ENCODE data around the gene HIPK2.
"Not testable (repeated sequence)": the region's sequence is repeated elsewhere in the genome, so short reads cannot be mapped to it uniquely, and the experiment has no call there.

Gene HIPK2

GRCh38 chr7:139571651-139572050 is 206.1 kb downstream of the HIPK2 start:
- no peak for DNase-seq (ENCODE audit: low spot score)
- no peak for FAIRE-seq

- FAIRE-seq: no peak
Measured at GRCh38 chr7:139571190-139571589, 206.6 kb downstream of the HIPK2 start.

GRCh38 chr7:139570626-139571025 is 207.2 kb downstream of the HIPK2 start:
- DNase-seq (ENCODE audit: low spot score): no peak
- no peak for FAIRE-seq

More at GRCh38 chr7:139571190-139571589, 206.6 kb downstream of the HIPK2 start:
- DNase-seq (ENCODE audit: low spot score): no peak

GRCh38 chr7:139570119-139570518 is 207.7 kb downstream of the HIPK2 start:
- DNase-seq (ENCODE audit: low spot score) (no peak), FAIRE-seq (no peak)

GRCh38 chr7:139568813-139569490 is 208.8 kb downstream of the HIPK2 start:
- DNase-seq (ENCODE audit: low spot score) (no peak), FAIRE-seq (no peak)

GRCh38 chr7:139568346-139568675 is 209.5 kb downstream of the HIPK2 start:
- DNase-seq (ENCODE audit: low spot score) (no peak), FAIRE-seq (no peak)

- no peak for FAIRE-seq
- no peak for DNase-seq (ENCODE audit: low spot score)
Measured at GRCh38 chr7:139567647-139568345, 210.0 kb downstream of the HIPK2 start.

GRCh38 chr7:139566736-139567646 is 210.8 kb downstream of the HIPK2 start:
- no peak for DNase-seq (ENCODE audit: low spot score)
- FAIRE-seq: no peak

GRCh38 chr7:139566075-139566474 is 211.7 kb downstream of the HIPK2 start:
- no peak for FAIRE-seq

GRCh38 chr7:139563856-139564255 is 213.9 kb downstream of the HIPK2 start:
- no peak for FAIRE-seq

More at GRCh38 chr7:139566075-139566474, 211.7 kb downstream of the HIPK2 start:
- DNase-seq (ENCODE audit: low spot score): no peak

GRCh38 chr7:139562961-139563565 is 214.7 kb downstream of the HIPK2 start:
- FAIRE-seq: no peak
- no peak for DNase-seq (ENCODE audit: low spot score)

More at GRCh38 chr7:139563856-139564255, 213.9 kb downstream of the HIPK2 start:
- no peak for DNase-seq (ENCODE audit: low spot score)

GRCh38 chr7:139562491-139562890 is 215.3 kb downstream of the HIPK2 start:
- FAIRE-seq: no peak
- no peak for DNase-seq (ENCODE audit: low spot score)

GRCh38 chr7:139560678-139561077 is 217.1 kb downstream of the HIPK2 start:
- no peak for FAIRE-seq
- DNase-seq (ENCODE audit: low spot score): no peak

- DNase-seq (ENCODE audit: low spot score) (no peak), FAIRE-seq (no peak)
Measured at GRCh38 chr7:139560199-139560598, 217.6 kb downstream of the HIPK2 start.

- no peak for DNase-seq (ENCODE audit: low spot score)
- no peak for FAIRE-seq
Measured at GRCh38 chr7:139559364-139560105, 218.3 kb downstream of the HIPK2 start.

- FAIRE-seq: no peak
Measured at GRCh38 chr7:139557857-139558581, 219.8 kb downstream of the HIPK2 start.

GRCh38 chr7:139553991-139554700 is 223.7 kb downstream of the HIPK2 start:
- DNase-seq (ENCODE audit: low spot score); FAIRE-seq: not testable (repeated sequence)

More at GRCh38 chr7:139557857-139558581, 219.8 kb downstream of the HIPK2 start:
- DNase-seq (ENCODE audit: low spot score): no peak

GRCh38 chr7:139548302-139549028 is 229.3 kb downstream of the HIPK2 start:
- no peak for FAIRE-seq
- no peak for DNase-seq (ENCODE audit: low spot score)

GRCh38 chr7:139544645-139545044 is 233.2 kb downstream of the HIPK2 start:
- no peak for DNase-seq (ENCODE audit: low spot score)
- no peak for FAIRE-seq
